HepG2 (cell line): ENCODE results near the gene KIAA1217. TPM values are rescaled to one million over a fixed set of nuclear protein-coding genes. Genes with fewer than 3 reads are reported as not detected.

Source experiments
- ATAC-seq: fragments of 200-7000 bp; cut with Tn5 transposase; 3 replicates; pipeline ENCODE4 v1.9.1; 2020; ENCODE audit warnings: mild to moderate bottlenecking, moderate library complexity
- BruUV-seq: library from RNA; stranded (reverse); fragments of 400-500 nt; replicated peaks from 2 replicates; lab custom pipeline; 2021; lab: Mats Ljungman, UMichigan
- CTCF ChIA-PET: fragments of 300-600 bp; formaldehyde crosslinking; extraction: SDS; loops from one replicate; lab custom pipeline; 2021; ENCODE audit warnings: low total read pairs, inconsistent platforms, low intra/inter-chr PET ratio; lab: Yijun Ruan, JAX
- POLR2A ChIA-PET: fragments of 350-600 bp; sonication (Branson Sonifier 250); formaldehyde crosslinking; loops from one replicate; lab custom pipeline; 2020; ENCODE audit warnings: antibody characterized with exemption, inconsistent platforms; lab: Yijun Ruan, JAX
- DNase-seq: peaks from one replicate; pipeline ENCODE4 v3.0.0-alpha.2; 2015; ENCODE audit warnings: low spot score
- FAIRE-seq: peaks from 3 replicates; lab custom pipeline; 2011; peaks lifted over from hg19 to GRCh38; lab: Jason Lieb, UNC
- H2AFZ ChIP-seq: one replicate; pipeline ENCODE4 v1.6.1; 2011; ENCODE audit warnings: low read length, inconsistent platforms
- H3K27ac ChIP-seq: fragments of 300-600 bp; 3 replicates; pipeline ENCODE4 v1.8.0; 2011; ENCODE audit warnings: mixed run types, mild to moderate bottlenecking, mixed read lengths, low read length, inconsistent platforms; ENCODE audit not compliant: insufficient read depth; ENCODE audit errors: extremely low read length
- H3K27me3 ChIP-seq, 2 experiments: fragments of 200-600 bp in 1 of 2; 2 replicates in 1 of 2; 3 replicates in 1 of 2; pipeline versions ENCODE4 v1.6.0 to v1.8.0; 2011; ENCODE audit warnings: low read length in 2 of 2, mild to moderate bottlenecking in 2 of 2, moderate library complexity in 2 of 2, inconsistent platforms in 1 of 2; ENCODE audit not compliant: insufficient read depth in 2 of 2, control insufficient read depth in 1 of 2
- H3K36me3 ChIP-seq, 2 experiments: fragments of 200-600 bp in 1 of 2; replicated peaks in 1 of 2; 2 replicates in 1 of 2; 3 replicates in 1 of 2; pipeline versions ENCODE4 v1.5.1 to v1.8.0; 2011; ENCODE audit warnings: low read length in 2 of 2, inconsistent platforms in 1 of 2; ENCODE audit not compliant: insufficient read depth in 2 of 2, control insufficient read depth in 1 of 2
- H3K4me1 ChIP-seq: 2 replicates; pipeline ENCODE4 v1.5.1; 2012; ENCODE audit warnings: low read length, inconsistent platforms; ENCODE audit not compliant: insufficient read depth
- H3K4me2 ChIP-seq: 2 replicates; pipeline ENCODE4 v1.6.0; 2011; ENCODE audit warnings: low read depth, low read length, inconsistent platforms
- H3K4me3 ChIP-seq, 3 experiments: fragments of 200-600 bp in 1 of 3; sonication (generic), shearing (Covaris generic) in 1 of 3; replicated peaks in 1 of 3; 2 replicates each; pipeline ENCODE4 v1.5.1; 2011 to 2016; ENCODE audit warnings: low read length in 3 of 3, inconsistent platforms in 2 of 3, low read depth in 2 of 3, mild to moderate bottlenecking in 2 of 3, control low read depth in 1 of 3, mixed read lengths in 1 of 3; ENCODE audit not compliant: insufficient read depth in 1 of 3
- H3K79me2 ChIP-seq: one replicate; pipeline ENCODE4 v1.6.1; 2011; ENCODE audit warnings: low read length, inconsistent platforms; ENCODE audit not compliant: insufficient read depth
- H3K9ac ChIP-seq: 2 replicates; pipeline ENCODE4 v1.6.0; 2011; ENCODE audit warnings: mild to moderate bottlenecking, low read depth, low read length, inconsistent platforms; ENCODE audit not compliant: insufficient read depth
- H3K9me3 ChIP-seq: 2 replicates; pipeline ENCODE4 v1.5.1; 2012; ENCODE audit warnings: mild to moderate bottlenecking, low read length
- H4K20me1 ChIP-seq: 2 replicates; pipeline ENCODE4 v1.6.0; 2011; ENCODE audit warnings: inconsistent platforms, mild to moderate bottlenecking, low read length, moderate library complexity; ENCODE audit not compliant: insufficient read depth
- CSRNP2 ChIP-seq: sonication (generic); formaldehyde crosslinking; conservative IDR thresholded peaks from 2 replicates; pipeline ENCODE4 v1.8.0; 2022; ENCODE audit warnings: low read depth, missing genetic modification reagents
- FOXJ3 ChIP-seq: sonication (generic); formaldehyde crosslinking; IDR thresholded peaks from 2 replicates; pipeline ENCODE4 v1.4.0; 2020; ENCODE audit warnings: missing genetic modification reagents, mild to moderate bottlenecking, borderline replicate concordance
- KDM3A ChIP-seq: IDR thresholded peaks from 2 replicates; pipeline ENCODE4 v1.6.1; 2018; ENCODE audit warnings: low read depth, missing compliant biosample characterization
- MTA3 ChIP-seq: sonication (generic); formaldehyde crosslinking; IDR thresholded peaks from 2 replicates; pipeline ENCODE4 v1.4.0; 2020; ENCODE audit warnings: missing genetic modification reagents
- SAFB2 ChIP-seq: sonication (generic); formaldehyde crosslinking; IDR thresholded peaks from 2 replicates; pipeline ENCODE4 v1.5.1; 2020; ENCODE audit warnings: missing genetic modification reagents, low read depth, mild to moderate bottlenecking, borderline replicate concordance
- SCMH1 ChIP-seq: sonication (generic); formaldehyde crosslinking; IDR thresholded peaks from 2 replicates; pipeline ENCODE4 v1.9.0; 2021; ENCODE audit warnings: missing genetic modification reagents, mild to moderate bottlenecking, borderline replicate concordance
- SNAPC5 ChIP-seq: sonication (generic); formaldehyde crosslinking; IDR thresholded peaks from 2 replicates; pipeline ENCODE4 v1.8.1; 2023; ENCODE audit warnings: mild to moderate bottlenecking, missing genetic modification reagents, borderline replicate concordance
- SRSF9 ChIP-seq: fragments of 200-400 bp; formaldehyde crosslinking; IDR thresholded peaks from 2 replicates; pipeline ENCODE4 v1.6.1; 2018; ENCODE audit warnings: borderline replicate concordance, mild to moderate bottlenecking, low read depth, low read length; ENCODE audit not compliant: insufficient read depth, poor library complexity, severe bottlenecking
- TOPORS ChIP-seq: sonication (generic); formaldehyde crosslinking; IDR thresholded peaks from 2 replicates; pipeline ENCODE4 v1.8.0; 2023; ENCODE audit warnings: mild to moderate bottlenecking, missing genetic modification reagents
- ZFP36 ChIP-seq: fragments of 150-350 bp; IDR thresholded peaks from 2 replicates; pipeline ENCODE4 v1.6.1; 2018; ENCODE audit warnings: borderline replicate concordance, low read length, low read depth; ENCODE audit not compliant: partially characterized antibody
- ZNF10 ChIP-seq: sonication (generic); formaldehyde crosslinking; IDR thresholded peaks from 2 replicates; pipeline ENCODE4 v1.4.0; 2020; ENCODE audit warnings: mild to moderate bottlenecking, low read depth, missing genetic modification reagents, borderline replicate concordance
- ZNF234 ChIP-seq: sonication (generic); formaldehyde crosslinking; conservative IDR thresholded peaks from 2 replicates; pipeline ENCODE4 v1.5.1; 2020; ENCODE audit warnings: mild to moderate bottlenecking, missing genetic modification reagents
- ZNF446 ChIP-seq: sonication (generic); formaldehyde crosslinking; IDR thresholded peaks from 2 replicates; pipeline ENCODE4 v1.5.0; 2020; ENCODE audit warnings: mild to moderate bottlenecking, missing genetic modification reagents
- ZNF496 ChIP-seq: sonication (generic); formaldehyde crosslinking; IDR thresholded peaks from 2 replicates; pipeline ENCODE4 v1.8.1; 2023; ENCODE audit warnings: mild to moderate bottlenecking, moderate library complexity, missing genetic modification reagents; ENCODE audit not compliant: insufficient replicate concordance
- ZNF501 ChIP-seq: sonication (generic); formaldehyde crosslinking; IDR thresholded peaks from 2 replicates; pipeline ENCODE4 v1.5.1; 2020; ENCODE audit warnings: mild to moderate bottlenecking, moderate library complexity, missing genetic modification reagents
- ZSCAN5A ChIP-seq: sonication (generic); formaldehyde crosslinking; IDR thresholded peaks from 2 replicates; pipeline ENCODE4 v1.8.0; 2022; ENCODE audit warnings: mild to moderate bottlenecking, missing genetic modification reagents, borderline replicate concordance
- WGBS: methylation state at CpG from one replicate; pipeline ENCODE4 v1.1.6; 2017; ENCODE audit warnings: low lambda C conversion rate; 5-methylcytosine and 5-hydroxymethylcytosine counted together
- in situ Hi-C: cut with HindIII; loops from 2 replicates; pipeline ENCODE4 v1.10.0; 2017; ENCODE audit warnings: low pct_unique_long_range_greater_than_20kb; ENCODE audit not compliant: extremely low pct_ligation_motif_present
- intact Hi-C: fragments of 100-400 bp; cut with micrococcal nuclease; formaldehyde crosslinking; loops from one replicate; pipeline ENCODE4 v1.10.0; 2022; ENCODE audit not compliant: unreplicated experiment
- polyA plus RNA-seq, 8 experiments: library from polyadenylated mRNA; depleted of rRNA in 3 of 8; stranded (reverse) in 7 of 8; unstranded in 1 of 8; fragments of >200 nt; fragmentation: Illumina TruSeq in 4 of 8; extraction: Trizol in 4 of 8; gene quantifications; 2 replicates each; pipeline versions ENCODE4 v1.2.1 to v1.2.3, GENCODE V29; 2011 to 2016; ENCODE audit warnings: low read depth in 4 of 8, missing spikeins in 1 of 8, mixed read lengths in 1 of 8; ENCODE audit not compliant: insufficient read depth in 1 of 8
- total RNA-seq, 5 experiments: library from RNA; depleted of rRNA; stranded (reverse); fragments of >200 nt; fragmentation: Illumina TruSeq; extraction: Trizol; gene quantifications; 2 replicates each; pipeline ENCODE4 v1.2.3, GENCODE V29; 2016; ENCODE audit warnings: low read depth in 1 of 5

KIAA1217 gene
- total and polyA plus RNA-seq, 2 of the 13 experiments (the other 11 are each of a cell fraction or from before 2014, with no cell fraction given): 4.6 to 10.9 TPM

GRCh38 chr10:24251547-24251946 is 42.6 kb downstream of the KIAA1217 start:
- Histone ChIP-seq H3K27me3 (no peaks in the 10 kb centered on the region), H3K9me3 (no peaks in the 10 kb centered on the region), H3K79me2 (no peaks in the 10 kb centered on the region), H3K36me3 (peaks cover 3 to 11% of the 10 kb centered on the region in 2 experiments; a peak in 2 of 5 replicates), H3K4me1 (no peaks in the 10 kb centered on the region), H3K4me2 (no peak overlapping the region), H2AFZ (no peak overlapping the region), H4K20me1 (no peaks in the 10 kb centered on the region), H3K9ac (no peak overlapping the region), H3K27ac (no peak overlapping the region)
- FAIRE-seq (no peak), ATAC-seq (no peak), DNase-seq (no peak)
- intact Hi-C loops: no loop called here
- no TSS peak for BruUV-seq
- ChIA-PET POLR2A (no interaction called here), CTCF (no interaction called here)
- TF ChIP-seq KDM3A: no peak
- no peak for TF ChIP-seq ZNF501 (CRISPR knock-in tag)
- no peak for TF ChIP-seq ZSCAN5A (CRISPR knock-in tag)
- TF ChIP-seq, all 625 proteins: peak for 0
- WGBS: 98% methylated on average over 2 of the region's 2 CpGs
- H3K4me3 ChIP-seq: no peak overlapping the region
- in situ Hi-C loops: no loop called here

- no peak overlapping the region for H3K4me3 ChIP-seq
- ATAC-seq: no peak
- H3K4me1 ChIP-seq: no peaks in the 10 kb centered on the region
- in situ Hi-C loops (no loop called here), intact Hi-C loops (no loop called here)
- no peak for FAIRE-seq
- no TSS peak for BruUV-seq
- H3K79me2 ChIP-seq: no peaks in the 10 kb centered on the region
- H3K9me3 ChIP-seq: no peaks in the 10 kb centered on the region
- H3K4me2 ChIP-seq: no peak overlapping the region
- H4K20me1 ChIP-seq: no peaks in the 10 kb centered on the region
- H3K27ac ChIP-seq: no peak overlapping the region
- peaks cover 6 to 11% of the 10 kb centered on the region in 2 experiments; a peak in 2 of 5 replicates for H3K36me3 ChIP-seq
- CTCF ChIA-PET: no interaction called here
- POLR2A ChIA-PET: no interaction called here
- WGBS: 87% methylated on average over 3 of the region's 3 CpGs
- no peak overlapping the region for H3K9ac ChIP-seq
- DNase-seq: no peak
- H2AFZ ChIP-seq: no peak overlapping the region
- H3K27me3 ChIP-seq: no peaks in the 10 kb centered on the region
- TF ChIP-seq ZNF10 (no peak), ZNF496 (CRISPR knock-in tag) (no peak), CSRNP2 (CRISPR knock-in tag) (no peak), FOXJ3 (CRISPR knock-in tag) (no peak), SRSF9 (no peak), SNAPC5 (no peak), SCMH1 (no peak), ZNF234 (no peak), TOPORS (CRISPR knock-in tag) (no peak), MTA3 (no peak), ZNF446 (CRISPR knock-in tag) (no peak), ZFP36 (no peak), SAFB2 (no peak)
Measured at GRCh38 chr10:24254180-24254579, 45.2 kb downstream of the KIAA1217 start.
